H1 (cell line): ENCODE measurements around the gene DCDC1. TPM values are rescaled to one million over a fixed set of nuclear protein-coding genes. Genes with fewer than 3 reads are reported as not detected.

Source experiments
- CTCF ChIA-PET: fragments of 300-600 bp; sonication (Branson Sonifier 250); formaldehyde crosslinking; loops from one replicate; lab custom pipeline; 2021; ENCODE audit not compliant: partially characterized antibody; lab: Charles Lee
- POLR2A ChIA-PET: fragments of 300-600 bp; sonication (Branson Sonifier 250); formaldehyde crosslinking; loops from one replicate; lab custom pipeline; 2021; ENCODE audit warnings: inconsistent platforms; ENCODE audit not compliant: partially characterized antibody; lab: Charles Lee
- DNase-seq, 2 experiments: peaks; one replicate each; pipeline versions ENCODE4 v3.0.0 to v3.0.0-alpha.2; 2010 to 2022; ENCODE audit warnings: low spot score in 2 of 2, low read depth in 1 of 2, mixed read lengths in 1 of 2
- FAIRE-seq: peaks from 2 replicates; lab custom pipeline; 2011; peaks lifted over from hg19 to GRCh38; lab: Jason Lieb, UNC
- H2AFZ ChIP-seq: 2 replicates; pipeline ENCODE4 v1.8.1; 2012; ENCODE audit warnings: low read length, inconsistent platforms
- H2AK5ac ChIP-seq: 2 replicates; pipeline ENCODE4 v1.6.1; 2013; ENCODE audit warnings: low read depth, low read length
- H2BK120ac ChIP-seq: replicated peaks from 2 replicates; pipeline ENCODE3; 2013; ENCODE audit warnings: low read depth, low read length, inconsistent platforms
- H2BK12ac ChIP-seq: 2 replicates; pipeline ENCODE4 v1.6.1; 2013; ENCODE audit warnings: low read depth, low read length
- H2BK15ac ChIP-seq: 2 replicates; pipeline ENCODE4 v1.6.1; 2013; ENCODE audit warnings: low read length
- H2BK20ac ChIP-seq: 2 replicates; pipeline ENCODE4 v1.6.1; 2013; ENCODE audit warnings: low read length
- H2BK5ac ChIP-seq: 2 replicates; pipeline ENCODE4 v1.6.1; 2013; ENCODE audit warnings: low read depth, low read length
- H3K14ac ChIP-seq: 2 replicates; pipeline ENCODE4 v1.6.1; 2013; ENCODE audit warnings: inconsistent platforms; ENCODE audit not compliant: insufficient read length
- H3K18ac ChIP-seq: 2 replicates; pipeline ENCODE4 v1.6.1; 2013; ENCODE audit warnings: low read length; ENCODE audit errors: extremely low read depth
- H3K23ac ChIP-seq: 2 replicates; pipeline ENCODE4 v1.6.1; 2013; ENCODE audit warnings: inconsistent platforms; ENCODE audit not compliant: insufficient read length
- H3K23me2 ChIP-seq: 2 replicates; pipeline ENCODE4 v1.6.1; 2013; ENCODE audit warnings: low read depth, low read length
- H3K27ac ChIP-seq: 2 replicates; pipeline ENCODE4 v1.6.1; 2011; ENCODE audit warnings: low read depth, low read length, inconsistent platforms
- H3K27me3 ChIP-seq, 4 experiments: replicated peaks in 1 of 4; 1 replicate in 1 of 4; 2 replicates in 3 of 4; pipeline versions ENCODE4 v1.6.1 to v1.8.1; 2011 to 2013; ENCODE audit warnings: low read length in 3 of 4, mild to moderate bottlenecking in 3 of 4, inconsistent platforms in 2 of 4, mixed read lengths in 2 of 4, moderate library complexity in 1 of 4; ENCODE audit not compliant: control insufficient read depth in 3 of 4, insufficient read depth in 3 of 4; ENCODE audit errors: extremely low read depth in 1 of 4
- H3K36me3 ChIP-seq, 4 experiments: 2 replicates each; pipeline versions ENCODE4 v1.6.1 to v1.8.1; 2011 to 2013; ENCODE audit warnings: mild to moderate bottlenecking in 4 of 4, low read length in 3 of 4, moderate library complexity in 2 of 4, control low read depth in 1 of 4, inconsistent platforms in 1 of 4; ENCODE audit not compliant: insufficient read depth in 4 of 4, control insufficient read depth in 2 of 4
- H3K4ac ChIP-seq: replicated peaks from 2 replicates; pipeline ENCODE3; 2013; ENCODE audit warnings: low read length, low read depth, mixed read lengths, inconsistent platforms; ENCODE audit not compliant: insufficient read length
- H3K4me1 ChIP-seq, 4 experiments: replicated peaks in 1 of 4; 1 replicate in 1 of 4; 2 replicates in 3 of 4; pipeline versions ENCODE4 v1.6.1 to v1.8.1; 2011 to 2013; ENCODE audit warnings: low read length in 3 of 4, inconsistent platforms in 2 of 4, mixed read lengths in 1 of 4; ENCODE audit not compliant: insufficient read depth in 4 of 4, control insufficient read depth in 3 of 4
- H3K4me2 ChIP-seq, 2 experiments: 2 replicates each; pipeline versions ENCODE4 v1.6.1 to v1.8.1; 2011 to 2013; ENCODE audit warnings: low read depth in 2 of 2, low read length in 2 of 2, control low read depth in 1 of 2, inconsistent platforms in 1 of 2, mild to moderate bottlenecking in 1 of 2; ENCODE audit not compliant: insufficient read depth in 1 of 2
- H3K4me3 ChIP-seq, 4 experiments: fragments of 200-600, 300-600 bp in 1 of 4; sonication (generic), shearing (Covaris generic), sonication (Bioruptor Twin) in 1 of 4; 2 replicates each; pipeline versions ENCODE4 v1.5.1 to v1.8.1; 2011 to 2016; ENCODE audit warnings: low read length in 4 of 4, low read depth in 3 of 4, control low read depth in 2 of 4, inconsistent platforms in 2 of 4, mild to moderate bottlenecking in 2 of 4, mixed read lengths in 1 of 4, moderate library complexity in 1 of 4; ENCODE audit not compliant: insufficient read depth in 2 of 4; ENCODE audit errors: extremely low read depth in 1 of 4
- H3K56ac ChIP-seq: replicated peaks from 2 replicates; pipeline ENCODE3; 2013; ENCODE audit warnings: low read depth, mild to moderate bottlenecking, mixed read lengths, low read length, inconsistent platforms; ENCODE audit not compliant: insufficient read length
- H3K79me1 ChIP-seq: 2 replicates; pipeline ENCODE4 v1.6.1; 2013; ENCODE audit warnings: low read depth, low read length, control low read depth
- H3K79me2 ChIP-seq, 2 experiments: 2 replicates each; pipeline versions ENCODE4 v1.6.1 to v1.8.1; 2012 to 2013; ENCODE audit warnings: low read length in 2 of 2, mild to moderate bottlenecking in 2 of 2, inconsistent platforms in 1 of 2; ENCODE audit not compliant: insufficient read depth in 2 of 2, control insufficient read depth in 1 of 2
- H3K9ac ChIP-seq, 4 experiments: replicated peaks in 1 of 4; 1 replicate in 1 of 4; 2 replicates in 3 of 4; pipeline versions ENCODE4 v1.6.1 to v1.8.1; 2011 to 2013; ENCODE audit warnings: low read depth in 3 of 4, low read length in 3 of 4, control low read depth in 2 of 4, mild to moderate bottlenecking in 2 of 4, moderate library complexity in 2 of 4, inconsistent platforms in 1 of 4; ENCODE audit errors: extremely low read depth in 1 of 4
- H3K9me3 ChIP-seq, 2 experiments: 2 replicates each; pipeline versions ENCODE4 v1.6.1 to v1.8.1; 2012 to 2013; ENCODE audit warnings: mild to moderate bottlenecking in 2 of 2, moderate library complexity in 2 of 2, control low read depth in 1 of 2, inconsistent platforms in 1 of 2, low read depth in 1 of 2, low read length in 1 of 2, mixed read lengths in 1 of 2; ENCODE audit not compliant: insufficient read depth in 2 of 2
- H4K20me1 ChIP-seq, 2 experiments: replicated peaks in 1 of 2; 2 replicates each; pipeline versions ENCODE3 to v1.8.1; 2011 to 2013; ENCODE audit warnings: inconsistent platforms in 2 of 2, low read length in 2 of 2, mild to moderate bottlenecking in 1 of 2; ENCODE audit not compliant: insufficient read depth in 2 of 2, control insufficient read depth in 1 of 2
- H4K5ac ChIP-seq: 2 replicates; pipeline ENCODE4 v1.6.1; 2013; ENCODE audit warnings: low read length, low read depth, mixed read lengths, inconsistent platforms; ENCODE audit not compliant: insufficient read length
- H4K8ac ChIP-seq: 2 replicates; pipeline ENCODE4 v1.8.0; 2013; ENCODE audit warnings: mild to moderate bottlenecking, moderate library complexity, low read length, inconsistent platforms; ENCODE audit not compliant: insufficient read depth; ENCODE audit errors: extremely low read depth
- H4K91ac ChIP-seq: replicated peaks from 2 replicates; pipeline ENCODE3; 2013; ENCODE audit warnings: low read length, mixed read lengths, inconsistent platforms; ENCODE audit not compliant: insufficient read length
- BCL11A ChIP-seq, 2 experiments: IDR thresholded peaks; one replicate each; pipeline ENCODE4 v1.6.1; 2011; ENCODE audit warnings: low read depth in 2 of 2, low read length in 2 of 2, mild to moderate bottlenecking in 2 of 2
- CEBPB ChIP-seq: IDR thresholded peaks from 2 replicates; pipeline ENCODE4 v1.6.1; 2012; ENCODE audit warnings: low read depth, low read length
- CHD1 ChIP-seq: IDR thresholded peaks from 2 replicates; pipeline ENCODE4 v1.6.1; 2012; ENCODE audit warnings: low read depth, low read length, improper control_type of control experiment
- E2F6 ChIP-seq: IDR thresholded peaks from 2 replicates; pipeline ENCODE4 v1.6.1; 2012; ENCODE audit warnings: inconsistent platforms
- EGR1 ChIP-seq: IDR thresholded peaks from 2 replicates; pipeline ENCODE4 v1.6.1; 2011; ENCODE audit warnings: low read depth, low read length, borderline replicate concordance
- JUN ChIP-seq: IDR thresholded peaks from 2 replicates; pipeline ENCODE4 v1.6.1; 2011; ENCODE audit warnings: low read depth, mild to moderate bottlenecking, improper control_type of control experiment, low read length
- KDM1A ChIP-seq: fragments of 200-600, 300-600 bp; sonication (generic); IDR thresholded peaks from 2 replicates; pipeline ENCODE4 v1.7.1; 2016; ENCODE audit warnings: mild to moderate bottlenecking, low read length, borderline replicate concordance
- NRF1 ChIP-seq: IDR thresholded peaks from 2 replicates; pipeline ENCODE4 v1.6.1; 2011; ENCODE audit warnings: mild to moderate bottlenecking, low read depth, low read length, improper control_type of control experiment
- POLR2AphosphoS5 ChIP-seq: IDR thresholded peaks from 2 replicates; pipeline ENCODE4 v1.6.1; 2011; ENCODE audit warnings: low read depth, low read length
- RBBP5 ChIP-seq: IDR thresholded peaks from 2 replicates; pipeline ENCODE4 v1.7.1; 2012; ENCODE audit warnings: low read depth, mild to moderate bottlenecking, inconsistent platforms, low read length, moderate library complexity, borderline replicate concordance
- SIN3A ChIP-seq, 2 experiments: IDR thresholded peaks in 1 of 2; conservative IDR thresholded peaks in 1 of 2; 2 replicates each; pipeline ENCODE4 v1.6.1; 2011 to 2012; ENCODE audit warnings: low read length in 2 of 2, improper control_type of control experiment in 1 of 2, low read depth in 1 of 2, mild to moderate bottlenecking in 1 of 2
- TCF12 ChIP-seq: IDR thresholded peaks from 2 replicates; pipeline ENCODE4 v1.6.1; 2011; ENCODE audit warnings: low read depth, mild to moderate bottlenecking, low read length
- USF2 ChIP-seq: IDR thresholded peaks from 2 replicates; pipeline ENCODE4 v1.6.1; 2011; ENCODE audit warnings: low read length, improper control_type of control experiment
- WGBS, 2 experiments: shearing (Covaris generic) in 1 of 2; methylation state at CpG; one replicate each; pipeline versions ENCODE4 v1.1.6 to v1.1.7; 2013 to 2015; ENCODE audit warnings: low lambda C conversion rate in 2 of 2, mixed read lengths in 2 of 2, inconsistent platforms in 1 of 2, low coverage in 1 of 2, missing lambda C conversion rate in 1 of 2; ENCODE audit not compliant: insufficient replicate concordance in 2 of 2, insufficient coverage in 1 of 2, insufficient read length in 1 of 2; ENCODE audit errors: extremely low coverage in 1 of 2, missing lambda C conversion rate in 1 of 2; 5-methylcytosine and 5-hydroxymethylcytosine counted together
- polyA plus RNA-seq, 7 experiments: library from polyadenylated mRNA; depleted of rRNA in 3 of 7; stranded (reverse) in 5 of 7; unstranded in 2 of 7; fragments of >200 nt in 5 of 7; fragments of 200-250 nt in 2 of 7; gene quantifications; 1 replicate in 5 of 7; 2 replicates in 1 of 7; 4 replicates in 1 of 7; pipeline versions ENCODE4 v1.2.1 to v1.2.3, GENCODE V29; 2011 to 2013; ENCODE audit warnings: missing spikeins in 2 of 7, mixed read lengths in 2 of 7
- total RNA-seq: library from RNA; stranded (reverse); fragmentation: NEBNext Ultra II Directional; extraction: Animal tissue kit (Norgen Biotek cat#: 25700); gene quantifications from 2 replicates; pipeline ENCODE4 v1.2.1, GENCODE V29; 2021

The DCDC1 gene
- total and polyA plus RNA-seq, 2 of the 8 experiments (the other 6 are each of a cell fraction or from before 2014, with no cell fraction given) = 0.15 to 0.56 TPM

GRCh38 chr11:31127290-31127689, 242.2 kb downstream of the DCDC1 start:
- no peak overlapping the region for H3K23ac ChIP-seq
- POLR2A ChIA-PET = no interaction called here
- H3K4me1 ChIP-seq = no peaks in the 10 kb centered on the region; a peak in 1 of 7 replicates
- H3K79me1 ChIP-seq = no peaks in the 10 kb centered on the region
- no peak overlapping the region for H3K4me3 ChIP-seq
- no peak overlapping the region for H3K14ac ChIP-seq
- no peak overlapping the region for H2BK15ac ChIP-seq
- no peak for FAIRE-seq
- no peaks in the 10 kb centered on the region for H3K27me3 ChIP-seq
- no peak overlapping the region for H2BK120ac ChIP-seq
- no peak overlapping the region for H3K18ac ChIP-seq
- H3K9me3 ChIP-seq = peaks cover 0 to 6% of the 10 kb centered on the region in 2 experiments; a peak in 2 of 4 replicates
- no peak overlapping the region for H4K91ac ChIP-seq
- DNase-seq = no peak
- no peak overlapping the region; the same call in 1 of the 2 replicates for H2AFZ ChIP-seq
- peaks cover 0 to 2% (median 0%) of the 10 kb centered on the region in 4 experiments; a peak in 1 of 8 replicates for H3K36me3 ChIP-seq
- H3K4me2 ChIP-seq = no peak overlapping the region
- no peak overlapping the region for H2BK5ac ChIP-seq
- H3K79me2 ChIP-seq = no peaks in the 10 kb centered on the region
- H3K23me2 ChIP-seq = no peaks in the 10 kb centered on the region
- H4K20me1 ChIP-seq = no peaks in the 10 kb centered on the region
- WGBS, 2 experiments = 62% methylated on average over 3 of the region's 3 CpGs; no CpG with 5 or more reads in 1 of the 2 experiments
- no peak overlapping the region for H3K9ac ChIP-seq
- no peak overlapping the region for H3K27ac ChIP-seq
- H3K56ac ChIP-seq = no peak overlapping the region
- no peak overlapping the region for H4K5ac ChIP-seq
- no peak overlapping the region for H2AK5ac ChIP-seq
- H2BK20ac ChIP-seq = no peak overlapping the region
- CTCF ChIA-PET = interaction anchor here (0.6 to 2.1 kb wide), 4 partner anchors 12 to 110 kb away, joined by 4 to 10 read pairs (median 6); no protein-coding TSS in a partner anchor
- no peak overlapping the region for H4K8ac ChIP-seq
- no peak overlapping the region for H2BK12ac ChIP-seq
- no peak overlapping the region for H3K4ac ChIP-seq
- TF ChIP-seq TCF12 (no peak), USF2 (no peak), EGR1 (no peak), BCL11A (IDR thresholded peaks at IDR 0.05; ENCODE audit: low read depth in 2 of 2, low read length in 2 of 2) (no peak), E2F6 (no peak), KDM1A (no peak), CHD1 (no peak), SIN3A (conservative IDR thresholded peaks at IDR 0.05 in 1 of 2, IDR thresholded peaks at IDR 0.05 in 1 of 2; ENCODE audit: low read depth in 1 of 2, low read length in 2 of 2) (no peak), NRF1 (no peak), POLR2AphosphoS5 (no peak), RBBP5 (no peak), JUN (no peak), CEBPB (no peak)
